Glutamatergic neuron (in vitro differentiated cells): Measurements from ENCODE around the gene ALOX5AP. TPM values are rescaled to one million over a fixed set of nuclear protein-coding genes. Genes with fewer than 3 reads are reported as not detected.

Experiments used
- DNase-seq: peaks from one replicate; pipeline ENCODE4 v3.0.0; 2022
- H3K27ac Mint-ChIP-seq: one replicate; pipeline ENCODE4 v1.8.0; 2020; ENCODE audit warnings: mild to moderate bottlenecking, mixed read lengths, inconsistent platforms; ENCODE audit not compliant: unreplicated experiment
- H3K27me3 Mint-ChIP-seq: one replicate; pipeline ENCODE4 v1.8.0; 2020; ENCODE audit warnings: mild to moderate bottlenecking, moderate library complexity, mixed read lengths, inconsistent platforms; ENCODE audit not compliant: unreplicated experiment
- H3K36me3 Mint-ChIP-seq: one replicate; pipeline ENCODE4 v1.8.0; 2020; ENCODE audit warnings: mild to moderate bottlenecking, mixed read lengths, inconsistent platforms; ENCODE audit not compliant: unreplicated experiment
- H3K4me1 Mint-ChIP-seq: one replicate; pipeline ENCODE4 v1.8.0; 2020; ENCODE audit warnings: mild to moderate bottlenecking, low read depth, mixed read lengths, inconsistent platforms; ENCODE audit not compliant: unreplicated experiment
- H3K4me3 Mint-ChIP-seq: one replicate; pipeline ENCODE4 v1.8.0; 2020; ENCODE audit warnings: mild to moderate bottlenecking, mixed read lengths, inconsistent platforms; ENCODE audit not compliant: unreplicated experiment
- H3K9me3 Mint-ChIP-seq: one replicate; pipeline ENCODE4 v1.8.0; 2020; ENCODE audit warnings: mild to moderate bottlenecking, moderate library complexity, mixed read lengths, inconsistent platforms; ENCODE audit not compliant: unreplicated experiment
- CTCF ChIP-seq: fragments of 200-600 bp; sonication (generic); IDR thresholded peaks from one replicate; pipeline ENCODE4 v1.5.0; 2021; ENCODE audit not compliant: partially characterized antibody, unreplicated experiment
- total RNA-seq: library from RNA; stranded (reverse); fragmentation: NEBNext Ultra II Directional; extraction: Animal tissue kit (Norgen Biotek cat#: 25700); gene quantifications from one replicate; pipeline ENCODE4 v1.2.1, GENCODE V29; 2021; ENCODE audit not compliant: unreplicated experiment

The ALOX5AP gene
- total RNA-seq, 1 donor from 2014 or later = 0.81 TPM

- DNase-seq = no peak
- Mint-ChIP-seq H3K9me3 (no peaks in the 10 kb centered on the region), H3K4me3 (no peak overlapping the region), H3K36me3 (no peaks in the 10 kb centered on the region), H3K27me3 (peaks cover 9% of the 10 kb centered on the region), H3K27ac (peak overlapping the region; percentile 78), H3K4me1 (peaks cover 50% of the 10 kb centered on the region)
- TF ChIP-seq CTCF = no peak
Observed at GRCh38 chr13:30766231-30766630, 30.9 kb downstream of the ALOX5AP start.

GRCh38 chr13:30770929-30771328, 35.6 kb downstream of the ALOX5AP start:
- no peak for DNase-seq
- no peak overlapping the region for H3K27ac Mint-ChIP-seq
- peaks cover 30% of the 10 kb centered on the region for H3K4me1 Mint-ChIP-seq
- peaks cover 10% of the 10 kb centered on the region for H3K36me3 Mint-ChIP-seq
- no peak overlapping the region for H3K4me3 Mint-ChIP-seq
- H3K9me3 Mint-ChIP-seq = peaks cover 5% of the 10 kb centered on the region
- H3K27me3 Mint-ChIP-seq = peaks cover 13% of the 10 kb centered on the region
- no peak for TF ChIP-seq CTCF

- H3K9me3 Mint-ChIP-seq = peaks cover 5% of the 10 kb centered on the region
- peaks cover 7% of the 10 kb centered on the region for H3K27me3 Mint-ChIP-seq
- H3K27ac Mint-ChIP-seq = no peak overlapping the region
- peaks cover 10% of the 10 kb centered on the region for H3K36me3 Mint-ChIP-seq
- H3K4me1 Mint-ChIP-seq = peaks cover 14% of the 10 kb centered on the region
- no peak for DNase-seq
- H3K4me3 Mint-ChIP-seq = no peak overlapping the region
- TF ChIP-seq CTCF = no peak
Observed at GRCh38 chr13:30773561-30773960, 38.2 kb downstream of the ALOX5AP start.

GRCh38 chr13:30774214-30774730, 38.9 kb downstream of the ALOX5AP start:
- H3K4me1 Mint-ChIP-seq = peaks cover 12% of the 10 kb centered on the region
- peaks cover 5% of the 10 kb centered on the region for H3K9me3 Mint-ChIP-seq
- H3K27ac Mint-ChIP-seq = no peak overlapping the region
- H3K27me3 Mint-ChIP-seq = peaks cover 6% of the 10 kb centered on the region
- no peak overlapping the region for H3K4me3 Mint-ChIP-seq
- peaks cover 10% of the 10 kb centered on the region for H3K36me3 Mint-ChIP-seq
- DNase-seq = no peak
- TF ChIP-seq CTCF = no peak

- no peak overlapping the region for H3K4me3 Mint-ChIP-seq
- no peak for TF ChIP-seq CTCF
- H3K4me1 Mint-ChIP-seq = peaks cover 6% of the 10 kb centered on the region
- H3K9me3 Mint-ChIP-seq = peaks cover 5% of the 10 kb centered on the region
- no peak for DNase-seq
- no peak overlapping the region for H3K27ac Mint-ChIP-seq
- H3K36me3 Mint-ChIP-seq = peaks cover 10% of the 10 kb centered on the region
- peaks cover 4% of the 10 kb centered on the region for H3K27me3 Mint-ChIP-seq
Observed at GRCh38 chr13:30776661-30777060, 41.3 kb downstream of the ALOX5AP start.
